GM12865 (cell line): ENCODE measurements around the gene PRRC2B.
A peak's percentile ranks its signal among the peaks of the same experiment; 100 is the strongest.
"Not testable (repeated sequence)": the region's sequence is repeated elsewhere in the genome, so short reads cannot be mapped to it uniquely, and the experiment has no call there.

Experiments
- DNase-seq: peaks from one replicate; pipeline ENCODE4 v3.0.0; 2010; ENCODE audit warnings: low read depth
- H3K4me3 ChIP-seq: 2 replicates; pipeline ENCODE4 v1.5.1; 2011; ENCODE audit warnings: mild to moderate bottlenecking, low read depth, low read length, control low read depth
- CTCF ChIP-seq: IDR thresholded peaks from 2 replicates; pipeline ENCODE4 v1.5.1; 2011; ENCODE audit warnings: low read length, control low read depth, low read depth, inconsistent platforms; ENCODE audit not compliant: insufficient read depth; ENCODE audit errors: missing control alignments

The PRRC2B gene

GRCh38 chr9:131349881-131350563, 43.9 kb upstream of the PRRC2B start:
- DNase-seq, result peak; percentile 90
- H3K4me3 ChIP-seq, result no peak overlapping the region
- peak; percentile 91 for TF ChIP-seq CTCF

- H3K4me3 ChIP-seq, DNase-seq: not testable (repeated sequence)
Observed at GRCh38 chr9:131356479-131356878, 37.4 kb upstream of the PRRC2B start.

GRCh38 chr9:131358556-131358955, 35.3 kb upstream of the PRRC2B start:
- no peak for TF ChIP-seq CTCF
- no peak overlapping the region for H3K4me3 ChIP-seq
- DNase-seq, result no peak

- TF ChIP-seq CTCF, result no peak
- DNase-seq, result no peak
- no peak overlapping the region for H3K4me3 ChIP-seq
Observed at GRCh38 chr9:131361202-131361833, 32.6 kb upstream of the PRRC2B start.

GRCh38 chr9:131365546-131365945, 28.3 kb upstream of the PRRC2B start:
- no peak for TF ChIP-seq CTCF
- H3K4me3 ChIP-seq, result no peak overlapping the region
- DNase-seq, result no peak

GRCh38 chr9:131366761-131367401, 27.0 kb upstream of the PRRC2B start:
- peak; percentile 19 for TF ChIP-seq CTCF
- no peak for DNase-seq

GRCh38 chr9:131367450-131367849, 26.4 kb upstream of the PRRC2B start:
- DNase-seq, result no peak
- TF ChIP-seq CTCF, result no peak
- H3K4me3 ChIP-seq, result no peak overlapping the region

More at GRCh38 chr9:131366761-131367401, 27.0 kb upstream of the PRRC2B start:
- no peak overlapping the region for H3K4me3 ChIP-seq
